Subcutaneous adipose tissue (tissue), 4 donors: Measurements from ENCODE around the gene C19orf25. TPM values are rescaled to one million over a fixed set of nuclear protein-coding genes. Genes with fewer than 3 reads are reported as not detected.

Experiments used
- total RNA-seq, 4 donors: library from RNA; depleted of rRNA; stranded (reverse); fragments of >200 nt; gene quantifications; one replicate each; pipeline ENCODE4 v1.1.0, GENCODE V29; 2016
- TF ChIP-seq, protein P1 (sequence below): fragments of 450-650 bp; IDR thresholded peaks from one replicate; pipeline ENCODE4 v1.5.1; 2016; ENCODE audit warnings: low read depth, mild to moderate bottlenecking, control low read depth, antibody characterized with exemption, moderate library complexity

Gene C19orf25
- total RNA-seq, 4 donors from 2014 or later, result 2.9 to 29.4 (median 19.5) TPM

DNA sequence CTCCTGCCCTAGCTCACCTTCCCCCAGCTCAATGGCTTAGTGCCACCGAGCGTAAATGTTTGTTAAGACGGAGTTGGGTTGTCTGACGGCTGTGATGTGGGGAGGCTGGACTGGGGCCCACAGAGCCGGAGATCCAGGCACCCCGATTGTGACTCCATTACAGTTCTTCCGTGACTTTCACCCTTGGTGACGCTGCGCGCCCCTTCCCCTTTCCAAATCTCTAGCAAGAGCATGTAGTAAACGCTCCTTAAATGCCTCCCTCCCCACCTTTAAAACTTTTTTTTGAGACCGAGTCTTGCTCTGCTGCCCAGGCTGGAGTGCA lies 12.8 kb upstream of the C19orf25 start:
- TF ChIP-seq, protein P1, sequence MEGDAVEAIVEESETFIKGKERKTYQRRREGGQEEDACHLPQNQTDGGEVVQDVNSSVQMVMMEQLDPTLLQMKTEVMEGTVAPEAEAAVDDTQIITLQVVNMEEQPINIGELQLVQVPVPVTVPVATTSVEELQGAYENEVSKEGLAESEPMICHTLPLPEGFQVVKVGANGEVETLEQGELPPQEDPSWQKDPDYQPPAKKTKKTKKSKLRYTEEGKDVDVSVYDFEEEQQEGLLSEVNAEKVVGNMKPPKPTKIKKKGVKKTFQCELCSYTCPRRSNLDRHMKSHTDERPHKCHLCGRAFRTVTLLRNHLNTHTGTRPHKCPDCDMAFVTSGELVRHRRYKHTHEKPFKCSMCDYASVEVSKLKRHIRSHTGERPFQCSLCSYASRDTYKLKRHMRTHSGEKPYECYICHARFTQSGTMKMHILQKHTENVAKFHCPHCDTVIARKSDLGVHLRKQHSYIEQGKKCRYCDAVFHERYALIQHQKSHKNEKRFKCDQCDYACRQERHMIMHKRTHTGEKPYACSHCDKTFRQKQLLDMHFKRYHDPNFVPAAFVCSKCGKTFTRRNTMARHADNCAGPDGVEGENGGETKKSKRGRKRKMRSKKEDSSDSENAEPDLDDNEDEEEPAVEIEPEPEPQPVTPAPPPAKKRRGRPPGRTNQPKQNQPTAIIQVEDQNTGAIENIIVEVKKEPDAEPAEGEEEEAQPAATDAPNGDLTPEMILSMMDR, result no peak

GRCh38 chr19:1491114-1491848 lies 12.3 kb upstream of the C19orf25 start, which contains the start of gene REEP6:
Gene REEP6, plus strand, starts transcription at chr19:1491181. Its CDS starts 89 bp downstream, at chr19:1491270.
- TF ChIP-seq, protein P1, result no peak

GRCh38 chr19:1490311-1491113 lies 11.5 kb upstream of the C19orf25 start, which contains the start of gene PCSK4:
Gene PCSK4, minus strand, starts transcription at chr19:1490350. Its CDS starts 4 bp downstream, at chr19:1490346.
- TF ChIP-seq, protein P1, result no peak

- TF ChIP-seq, protein P1, result no peak
Measured at GRCh38 chr19:1489463-1490310, 10.7 kb upstream of the C19orf25 start.

- TF ChIP-seq, protein P1, result no peak
Measured at GRCh38 chr19:1488282-1488601, 9.2 kb upstream of the C19orf25 start.

GRCh38 chr19:1487576-1488281 lies 8.7 kb upstream of the C19orf25 start:
- TF ChIP-seq, protein P1, result no peak
